HG03571 (cell line): Measurements from ENCODE around the gene FXR1.
"Not testable (repeated sequence)": the region's sequence is repeated elsewhere in the genome, so short reads cannot be mapped to it uniquely, and the experiment has no call there.

Source experiments
- ATAC-seq: cut with Tn5 transposase; IDR thresholded peaks from one replicate; pipeline ENCODE4 v1.9.1; 2021; ENCODE audit not compliant: unreplicated experiment

Gene FXR1

DNA sequence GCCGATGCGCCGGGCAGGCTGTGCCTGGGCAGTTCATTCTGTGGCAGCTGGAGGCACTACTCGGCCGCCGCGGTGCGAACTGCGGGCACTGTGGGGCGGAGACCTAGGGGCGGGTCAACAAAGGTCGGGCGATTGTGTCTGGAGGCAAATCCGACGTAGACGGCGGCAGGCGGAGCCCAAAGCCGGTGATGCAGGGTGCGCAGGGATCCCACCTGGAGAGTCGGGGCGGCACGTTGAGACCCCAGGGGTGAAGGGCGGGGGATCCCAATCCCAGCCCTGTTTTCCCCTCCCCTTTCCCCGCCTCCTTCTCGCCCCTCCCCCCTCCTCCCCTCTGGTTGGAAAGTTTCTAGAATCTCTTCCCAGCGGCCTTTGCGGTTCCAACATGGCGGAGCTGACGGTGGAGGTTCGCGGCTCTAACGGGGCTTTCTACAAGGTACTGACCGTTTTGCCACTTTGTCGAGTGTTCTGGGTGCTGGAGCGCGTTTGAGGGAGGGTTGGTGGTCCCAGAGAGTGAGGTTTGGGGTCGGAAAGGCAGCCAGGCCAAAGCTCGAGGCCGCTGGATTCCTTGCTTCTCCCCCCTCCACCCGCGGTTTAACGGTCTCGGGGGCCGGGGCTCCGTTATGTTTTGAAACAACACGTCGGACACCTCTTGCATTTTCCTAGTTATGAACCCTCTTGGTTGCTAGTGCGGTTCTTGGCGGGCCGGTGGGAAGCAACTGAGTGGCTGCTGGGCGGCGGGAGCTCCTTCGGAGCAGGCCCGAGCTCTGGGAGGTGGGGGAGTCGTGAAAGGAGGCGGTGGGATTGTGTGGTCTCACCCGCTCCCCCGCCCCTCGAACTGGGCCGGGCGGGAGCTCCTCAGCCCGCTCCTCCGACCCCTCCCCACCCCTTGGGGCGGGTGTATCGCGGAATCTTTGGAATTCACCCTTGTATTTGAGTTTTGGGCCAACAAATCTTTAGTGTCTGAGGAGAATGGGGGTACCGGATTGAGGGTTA, at the start of gene FXR1:
TSS of gene FXR1 (plus strand) at position 367 of the 993 bp plus-strand sequence. CDS start at position 383, 16 bp downstream.
- ATAC-seq = peak; percentile 99

GRCh38 chr3:180870008-180870699, 42.3 kb upstream of the FXR1 start:
- ATAC-seq = no peak

- ATAC-seq = no peak
Observed at GRCh38 chr3:180871901-180872300, 40.6 kb upstream of the FXR1 start.

GRCh38 chr3:180872430-180872829, 40.0 kb upstream of the FXR1 start:
- ATAC-seq = not testable (repeated sequence)

DNA sequence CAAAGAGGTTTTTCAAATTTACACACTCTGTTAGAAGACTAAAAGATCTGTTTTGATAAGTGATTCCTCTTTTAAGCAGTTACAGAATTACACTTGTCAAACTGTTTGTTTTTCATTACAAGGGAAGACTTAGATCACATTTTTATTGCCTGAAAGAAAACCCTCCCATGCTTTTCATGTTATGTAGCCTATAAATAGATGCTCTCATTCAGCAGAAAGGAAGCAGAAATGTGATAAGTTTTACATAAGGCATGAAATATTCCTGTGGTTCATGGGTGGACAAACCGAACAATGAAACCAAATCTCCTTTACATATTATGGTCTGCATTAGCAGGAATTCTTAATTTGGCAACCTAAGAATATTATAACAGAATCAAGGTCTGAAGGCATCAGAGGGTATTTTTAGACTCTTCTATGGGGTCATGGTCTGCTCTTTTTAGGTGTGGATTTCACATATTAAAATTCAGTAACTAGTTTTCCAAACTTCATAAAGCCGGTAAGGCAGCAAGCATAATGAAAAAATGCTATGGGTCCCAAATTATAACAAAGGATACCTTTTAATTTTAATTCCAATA, 37.3 kb upstream of the FXR1 start:
- no peak for ATAC-seq

DNA sequence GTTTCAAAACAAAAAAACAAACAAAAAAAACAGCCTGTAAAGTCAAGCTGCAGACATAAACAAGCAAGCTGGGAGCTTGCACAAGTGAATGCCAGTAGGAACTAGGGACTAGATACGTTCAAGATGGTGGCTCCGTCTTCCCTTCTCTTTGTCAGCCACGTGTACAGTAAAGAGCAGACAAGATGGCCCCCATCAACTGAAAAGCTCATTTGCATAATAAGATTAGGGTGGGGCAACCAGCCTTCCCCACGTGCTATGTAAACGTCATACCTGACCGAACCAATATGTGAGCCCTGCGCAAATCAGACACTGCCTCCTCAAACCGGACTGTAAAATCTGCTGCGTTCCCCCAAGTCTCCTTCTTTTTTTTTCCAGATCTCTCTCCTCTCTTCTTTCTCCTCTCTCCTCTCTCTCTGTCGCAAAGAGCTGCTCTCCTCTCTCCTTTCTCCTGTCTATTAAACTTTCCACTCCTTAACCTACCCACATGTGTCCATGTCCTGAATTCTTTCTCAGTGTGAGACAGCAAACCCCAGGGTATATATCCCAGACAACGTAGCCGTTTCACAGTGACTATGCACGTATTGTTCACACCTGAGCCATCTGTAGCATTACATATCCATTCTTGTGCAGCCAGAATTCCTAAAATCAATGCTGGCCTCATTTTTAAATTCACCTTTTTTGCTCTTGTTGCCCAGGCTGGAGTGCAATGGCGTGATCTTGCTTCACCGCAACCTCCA, 31.2 kb upstream of the FXR1 start:
- no peak for ATAC-seq

GRCh38 chr3:180882115-180882514, 30.4 kb upstream of the FXR1 start:
- no peak for ATAC-seq

DNA sequence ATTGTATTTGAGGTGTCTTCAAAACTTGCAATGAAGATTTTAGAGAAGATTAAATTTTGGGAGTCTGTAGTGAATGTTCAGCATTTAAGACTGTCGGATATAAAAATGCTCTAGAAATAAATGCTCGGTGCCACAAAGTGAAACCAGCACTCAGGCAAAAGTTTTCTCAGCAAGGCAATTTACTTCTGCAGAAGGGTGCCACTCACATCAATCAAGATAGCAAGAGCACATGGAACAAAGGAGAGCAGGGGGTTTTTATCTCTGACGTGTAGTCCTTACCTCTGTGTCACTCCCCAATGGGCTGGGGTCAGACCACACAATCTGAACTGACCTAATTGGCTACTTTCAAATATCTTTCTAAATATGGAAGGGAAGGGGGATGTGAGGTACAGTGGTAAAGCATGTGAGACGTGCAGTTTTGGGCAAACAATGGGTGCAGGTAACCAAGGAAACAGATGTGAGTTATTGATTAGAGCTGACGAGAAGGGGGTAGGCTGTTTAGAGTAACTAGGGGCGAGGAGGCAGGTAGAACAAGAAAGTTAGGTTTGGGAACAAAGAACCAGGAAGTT, 23.4 kb upstream of the FXR1 start:
- no peak for ATAC-seq

- ATAC-seq = no peak
Observed at GRCh38 chr3:180898572-180898971, 13.9 kb upstream of the FXR1 start.

- ATAC-seq = no peak
Observed at GRCh38 chr3:180909369-180910127, 2.9 kb upstream of the FXR1 start.

DNA sequence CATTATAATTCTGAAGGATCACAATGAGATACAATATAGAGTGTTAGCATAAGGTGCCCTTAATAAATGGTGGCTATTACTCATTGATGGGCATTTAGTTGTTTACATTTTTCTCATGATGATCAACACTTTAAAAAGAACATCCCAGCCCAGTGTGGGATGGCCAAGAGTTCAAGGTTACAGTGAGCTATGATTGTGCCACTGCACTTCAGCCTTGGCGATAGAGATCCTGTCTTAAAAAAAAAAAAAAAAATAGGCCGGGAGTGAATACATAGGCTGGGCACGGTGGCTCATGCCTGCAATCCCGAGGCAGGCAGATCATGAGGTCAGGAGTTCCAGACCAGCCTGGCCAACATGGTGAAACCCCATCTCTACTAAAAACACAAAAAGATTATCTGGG, 1.6 kb upstream of the FXR1 start:
- no peak for ATAC-seq

DNA sequence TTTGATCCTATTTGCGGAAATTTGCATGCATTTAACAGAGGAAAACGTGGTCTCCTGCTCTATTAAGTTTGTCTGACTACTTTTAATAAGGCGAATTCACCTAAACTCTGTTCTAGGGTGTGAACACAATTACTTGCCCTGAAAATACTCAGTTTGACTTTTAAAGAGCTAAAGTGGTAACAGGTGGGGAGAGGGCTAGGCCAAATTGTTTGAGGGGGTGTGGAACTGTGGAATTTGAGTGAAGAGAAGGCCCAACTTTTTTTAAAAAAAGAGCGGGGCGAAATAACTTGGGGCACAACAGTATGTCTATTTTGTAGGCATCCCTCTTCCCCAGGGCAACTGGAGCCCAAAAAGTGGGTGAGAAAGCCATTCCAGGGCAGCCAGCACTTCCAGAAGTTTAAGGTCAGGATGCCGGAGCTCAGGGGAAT, 580 bp upstream of the FXR1 start:
- ATAC-seq = peak; percentile 7

DNA sequence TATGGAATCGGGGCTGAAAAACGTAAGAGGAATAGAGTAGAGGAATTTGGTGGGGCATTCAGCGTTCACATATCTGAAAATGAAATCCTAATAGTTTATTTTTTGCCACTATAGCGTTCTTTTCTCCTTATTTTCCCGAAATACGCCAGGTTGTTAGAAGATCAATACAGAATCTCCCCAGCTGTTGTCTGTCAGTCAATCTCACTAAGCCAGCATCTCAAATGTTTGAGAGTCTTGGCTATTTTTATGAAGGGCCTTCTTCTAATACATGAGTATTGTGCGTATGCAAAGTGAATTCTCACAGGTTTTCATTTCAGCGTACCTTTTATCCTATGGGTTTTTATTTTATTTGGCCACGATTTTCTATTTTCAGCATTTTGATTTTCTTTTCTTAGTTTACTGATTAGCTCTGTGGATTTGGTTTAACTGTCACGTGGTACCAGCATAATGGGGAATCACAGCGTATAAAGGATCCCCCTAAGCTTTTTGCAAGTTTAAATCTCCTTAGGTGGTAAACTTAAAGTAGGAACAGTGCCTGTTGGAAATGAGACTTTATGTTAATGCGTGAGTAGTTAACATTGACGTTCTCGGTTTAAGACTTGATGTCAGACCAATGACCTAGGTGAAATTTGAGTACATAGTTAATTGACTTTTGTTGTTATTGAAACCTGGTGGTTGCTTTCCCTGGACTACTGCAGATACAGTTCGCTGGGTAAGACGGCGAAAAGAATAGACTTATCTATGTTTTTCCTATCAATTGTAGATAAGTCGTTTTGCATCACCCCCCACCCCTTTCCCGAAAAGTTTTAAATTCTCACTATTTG, 1.3 kb downstream of the FXR1 start:
- no peak for ATAC-seq

DNA sequence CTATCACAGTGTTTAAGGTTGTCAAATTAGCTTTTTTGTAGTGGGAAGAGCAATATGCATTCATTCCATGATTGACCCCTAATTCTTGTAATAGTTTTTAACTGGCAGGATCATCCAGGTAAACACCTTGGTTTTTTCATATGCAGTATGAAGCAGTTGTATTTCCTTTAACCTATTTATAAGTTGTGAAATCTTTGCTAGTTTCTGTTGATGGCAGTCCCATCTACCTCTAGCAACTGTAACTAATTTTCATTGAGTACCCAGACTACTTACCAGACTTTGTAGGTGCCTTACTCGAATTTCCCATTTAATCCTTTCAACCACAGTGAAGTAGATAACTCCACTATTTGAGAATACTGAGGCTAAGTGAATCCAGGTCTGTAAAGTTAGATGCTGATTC, 6.1 kb downstream of the FXR1 start:
- ATAC-seq = no peak

- no peak for ATAC-seq
Observed at GRCh38 chr3:180922242-180922641, 9.8 kb downstream of the FXR1 start.

DNA sequence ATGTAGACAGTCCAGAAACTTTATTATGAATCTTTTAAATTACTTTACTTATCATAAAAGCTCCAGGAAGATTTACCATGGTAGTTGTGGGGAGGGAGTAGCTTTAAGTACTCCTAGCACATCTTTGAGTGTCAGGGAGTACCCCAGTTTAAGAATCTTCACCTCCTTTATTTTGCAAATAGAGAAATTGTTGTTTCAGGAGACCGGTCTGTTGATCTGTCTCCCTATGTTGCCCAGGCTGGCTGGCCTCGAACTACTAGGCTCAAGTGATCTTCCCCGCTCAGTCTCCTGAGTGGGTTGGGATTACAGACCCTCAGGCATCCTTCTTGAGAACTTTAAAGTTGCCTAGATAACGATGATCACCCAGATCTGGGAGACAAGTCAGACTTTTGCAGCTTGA, 11.1 kb downstream of the FXR1 start:
- ATAC-seq = no peak

GRCh38 chr3:180926526-180926925, 14.1 kb downstream of the FXR1 start:
- no peak for ATAC-seq

- ATAC-seq = no peak
Observed at GRCh38 chr3:180929376-180929775, 16.9 kb downstream of the FXR1 start.

- no peak for ATAC-seq
Observed at GRCh38 chr3:180930526-180930925, 18.1 kb downstream of the FXR1 start.
